CD4-positive, alpha-beta T cell treated with Interferon alpha-2 for 1 hour (primary cell): Measurements from ENCODE around the gene RFC1.
"Not testable (repeated sequence)": the region's sequence is repeated elsewhere in the genome, so short reads cannot be mapped to it uniquely, and the experiment has no call there.

Experiments
- DNase-seq, 2 donors: peaks; one replicate each; pipeline ENCODE4 v3.0.0-alpha.2; 2020 to 2022

The RFC1 gene

GRCh38 chr4:39302901-39303300, 63.3 kb downstream of the RFC1 start:
- no peak for DNase-seq

DNA sequence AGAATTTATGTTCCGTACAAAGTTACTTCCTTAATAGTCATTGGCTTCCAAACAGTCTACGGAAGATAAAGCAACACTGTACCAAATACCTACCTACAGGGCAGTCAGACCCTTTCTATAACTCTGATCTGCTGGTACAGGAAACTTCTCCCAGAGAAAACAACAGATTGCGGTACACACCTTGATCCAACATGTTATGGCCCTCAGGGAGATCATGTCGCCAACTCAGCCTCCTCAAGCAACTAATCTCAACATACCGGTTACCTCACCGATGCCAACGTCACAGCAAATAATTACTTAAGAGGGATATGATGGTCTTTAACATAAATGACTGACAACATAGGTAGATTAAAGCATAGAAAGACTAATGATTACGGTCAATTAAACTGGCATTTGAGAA, 70.4 kb downstream of the RFC1 start:
- DNase-seq = no peak

DNA sequence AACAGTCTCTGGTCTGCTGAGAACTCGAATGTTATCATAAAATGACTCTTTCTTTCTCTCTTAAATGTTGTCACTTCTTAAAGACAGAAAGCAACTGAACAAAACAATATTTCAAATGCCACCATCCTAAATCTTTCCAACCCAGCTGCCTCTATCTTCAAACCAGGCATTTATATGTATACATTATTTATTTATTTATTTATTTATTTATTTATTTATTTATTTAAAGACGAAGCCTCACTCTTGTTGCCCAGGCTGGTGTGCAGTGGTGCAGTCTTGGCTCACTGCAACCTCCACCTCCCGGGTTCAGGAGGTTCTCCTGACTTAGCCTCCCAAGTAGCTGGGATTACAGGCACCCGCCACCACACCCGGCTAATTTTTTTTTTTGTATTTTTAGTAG, 73.7 kb downstream of the RFC1 start:
- DNase-seq = not testable (repeated sequence)

DNA sequence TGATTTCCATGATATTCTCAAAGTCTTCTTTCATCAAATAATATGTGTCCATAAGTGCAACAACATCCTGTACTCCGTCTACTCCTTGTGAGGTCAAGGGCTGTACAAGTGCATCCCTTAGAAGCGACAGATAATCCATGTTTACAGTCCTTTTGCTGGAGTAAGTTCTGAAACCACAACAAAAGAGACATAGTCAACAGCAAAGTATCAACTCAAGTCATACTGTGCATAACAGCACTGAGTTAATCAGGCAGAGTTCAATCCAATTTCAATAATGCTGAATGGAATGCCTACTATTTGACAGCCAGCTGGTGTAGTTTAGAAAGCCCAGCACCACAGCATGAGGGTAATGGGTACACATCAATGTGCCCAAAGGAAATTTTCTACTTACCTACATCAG, 74.5 kb downstream of the RFC1 start:
- DNase-seq = no peak

DNA sequence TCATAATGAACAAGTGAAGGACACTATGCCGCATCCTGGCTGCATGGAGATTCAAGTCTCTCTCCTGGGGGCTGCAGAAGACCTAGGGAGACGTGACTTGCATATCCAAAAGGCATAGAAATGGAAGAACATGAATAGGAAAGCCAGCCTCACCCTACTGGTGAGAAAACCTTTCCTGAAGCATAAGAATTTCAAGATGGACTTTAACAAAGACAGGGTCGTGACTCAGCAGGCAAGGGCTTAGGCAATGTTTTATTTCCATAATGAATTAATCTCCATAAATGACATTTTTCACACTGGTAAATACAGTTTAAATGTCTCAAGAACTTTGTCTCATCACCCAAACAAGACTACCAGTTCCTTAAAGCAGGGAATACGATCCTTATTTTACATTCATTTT, 78.9 kb downstream of the RFC1 start:
- DNase-seq = no peak

GRCh38 chr4:39286263-39286662, 79.9 kb downstream of the RFC1 start:
- DNase-seq = no peak

DNA sequence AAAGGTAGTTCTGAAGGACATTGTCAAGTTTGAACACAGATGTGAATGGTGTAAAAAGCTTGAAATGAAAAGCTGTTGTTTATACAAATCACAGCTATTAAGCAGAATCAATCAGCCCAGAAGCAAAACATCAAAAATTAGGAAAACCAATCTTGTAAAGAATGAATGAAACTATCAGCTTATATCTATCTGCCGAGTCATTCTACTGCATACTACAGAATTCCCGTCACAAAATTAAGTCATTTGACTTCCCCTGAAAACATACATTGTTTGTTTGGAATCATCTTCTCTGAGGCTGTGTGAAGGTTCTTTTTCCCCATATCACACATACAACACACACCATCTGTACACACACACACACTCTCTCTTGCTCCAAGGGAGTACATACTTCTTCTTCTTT, 80.3 kb downstream of the RFC1 start:
- DNase-seq = no peak

GRCh38 chr4:39285111-39285795, 80.9 kb downstream of the RFC1 start:
- DNase-seq = no peak

DNA sequence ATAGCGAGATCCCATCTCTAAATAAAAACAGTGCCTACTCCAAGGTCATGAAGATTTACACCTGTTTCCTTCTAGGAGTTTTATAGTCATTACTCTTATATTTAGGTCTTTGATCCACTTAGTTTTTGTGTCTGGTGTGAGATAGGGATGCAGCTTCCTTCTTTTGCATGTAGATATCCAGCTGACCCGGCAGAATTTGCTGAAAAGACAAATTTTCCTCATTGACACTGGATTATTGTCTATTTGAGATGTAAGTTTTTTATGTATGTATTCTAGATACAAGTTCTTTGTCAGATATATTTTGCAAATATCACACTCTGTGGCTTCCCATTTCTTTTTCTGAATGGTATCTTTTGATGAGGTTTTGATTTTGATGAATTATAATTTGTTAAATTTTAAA, 85.4 kb downstream of the RFC1 start:
- no peak for DNase-seq

- no peak for DNase-seq
These were observed 86.7 kb downstream of the RFC1 start for GRCh38 chr4:39279416-39279815.

- DNase-seq = no peak
These were observed 87.7 kb downstream of the RFC1 start for GRCh38 chr4:39278476-39278875.

DNA sequence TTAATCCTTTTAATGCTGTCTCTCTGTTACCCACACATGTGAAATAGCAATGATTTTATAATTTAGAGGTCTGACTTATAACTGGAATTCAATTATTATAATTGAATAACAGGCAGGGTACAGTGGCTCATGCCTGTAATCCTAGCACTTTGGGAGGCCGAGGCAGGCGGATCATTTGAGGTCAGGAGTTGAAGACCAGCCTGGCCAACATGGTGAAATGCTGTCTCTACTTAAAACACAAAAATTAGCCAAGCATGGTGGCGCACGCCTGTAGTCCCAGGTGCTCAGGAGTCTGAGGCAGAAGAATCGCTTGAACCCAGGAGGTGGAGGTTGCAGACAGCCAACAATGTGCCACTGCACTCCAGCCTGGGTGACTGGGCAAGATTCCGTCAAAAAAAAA, 88.5 kb downstream of the RFC1 start:
- DNase-seq = not testable (repeated sequence)

DNA sequence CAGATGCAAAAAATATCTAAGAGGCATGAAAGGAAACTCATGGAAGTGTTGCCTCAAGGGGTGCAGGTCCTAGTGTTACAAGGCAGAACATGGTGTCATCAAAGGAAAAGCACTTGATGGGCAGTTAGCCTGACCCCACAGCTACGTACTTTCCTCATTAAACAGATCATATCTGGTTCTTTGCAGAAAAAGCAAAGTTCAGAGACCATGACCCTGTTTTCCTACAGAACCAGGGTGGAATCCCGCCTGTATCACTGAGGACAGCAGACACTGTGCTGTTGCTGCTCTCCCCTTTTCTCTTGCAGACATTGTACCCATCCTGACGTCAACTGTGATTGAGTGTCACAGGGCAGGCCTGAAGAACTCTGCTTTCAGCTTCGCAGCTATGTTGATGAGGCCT, 91.7 kb downstream of the RFC1 start:
- no peak for DNase-seq

DNA sequence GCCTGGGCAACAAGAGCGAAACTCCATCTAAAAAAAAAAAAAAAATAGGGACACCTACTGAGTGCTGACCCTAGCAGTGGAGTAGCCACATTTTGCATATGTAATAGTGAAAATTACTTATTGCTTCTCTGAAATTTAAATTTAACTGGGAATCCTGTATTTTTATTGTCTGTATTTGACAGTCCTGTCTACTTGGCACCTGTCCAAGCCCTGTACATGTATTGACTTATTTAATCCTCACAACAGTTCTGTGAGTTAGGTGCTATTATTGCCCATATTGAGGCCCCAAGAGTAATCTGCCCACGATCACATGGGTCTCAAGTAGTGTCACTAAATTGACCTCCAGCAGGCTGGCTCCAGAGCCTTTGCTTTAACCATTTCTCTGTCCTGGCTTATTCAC, 102.3 kb downstream of the RFC1 start:
- DNase-seq = no peak

GRCh38 chr4:39259571-39260330, 106.4 kb downstream of the RFC1 start:
- no peak for DNase-seq

GRCh38 chr4:39256436-39256835, 109.7 kb downstream of the RFC1 start:
- no peak for DNase-seq

DNA sequence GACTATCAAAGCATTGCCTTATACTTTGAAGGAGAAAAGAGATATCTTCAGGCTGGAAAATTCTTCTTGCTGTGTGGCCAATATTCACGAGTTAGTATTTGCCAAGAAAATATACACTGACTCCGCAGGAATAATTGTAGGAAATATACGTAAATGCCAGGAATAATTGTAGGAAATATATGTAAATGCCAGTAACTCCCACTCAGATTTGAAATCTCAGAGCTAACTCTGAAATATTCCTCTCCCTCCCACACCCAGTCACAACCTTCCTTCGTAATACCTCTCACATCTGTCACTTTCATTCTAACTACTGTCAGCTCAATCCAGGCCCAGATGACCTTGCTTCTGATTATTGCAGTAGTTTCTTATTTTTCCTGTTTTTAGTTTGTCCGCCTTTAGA, 110.3 kb downstream of the RFC1 start:
- DNase-seq = no peak

GRCh38 chr4:39255266-39255665, 110.9 kb downstream of the RFC1 start:
- no peak for DNase-seq

- no peak for DNase-seq
These were observed 122.7 kb downstream of the RFC1 start for GRCh38 chr4:39243462-39243861.
